Large intestine (tissue), 3 donors: Measurements from ENCODE around the gene SLC18A3. TPM values are rescaled to one million over a fixed set of nuclear protein-coding genes. Genes with fewer than 3 reads are reported as not detected.
A peak's percentile ranks its signal among the peaks of the same experiment; 100 is the strongest.

Source experiments
- DNase-seq, 2 donors: peaks; one replicate each; pipeline versions ENCODE4 v3.0.0 to v3.0.0-alpha.2; 2013
- H3K27ac ChIP-seq: one replicate; pipeline ENCODE4 v1.5.1; 2013; ENCODE audit warnings: low read length
- H3K27me3 ChIP-seq: 2 replicates; pipeline ENCODE4 v1.6.1; 2013; ENCODE audit warnings: low read length; ENCODE audit not compliant: control insufficient read depth, insufficient read depth
- H3K36me3 ChIP-seq: 2 replicates; pipeline ENCODE4 v1.6.1; 2013; ENCODE audit warnings: low read length; ENCODE audit not compliant: control insufficient read depth, insufficient read depth
- H3K4me1 ChIP-seq: one replicate; pipeline ENCODE4 v1.6.1; 2013; ENCODE audit warnings: low read length; ENCODE audit not compliant: control insufficient read depth, insufficient read depth
- H3K4me3 ChIP-seq: one replicate; pipeline ENCODE4 v1.5.1; 2013; ENCODE audit warnings: low read length
- H3K9me3 ChIP-seq: one replicate; pipeline ENCODE4 v1.6.1; 2013; ENCODE audit warnings: mild to moderate bottlenecking, low read depth, low read length, moderate library complexity; ENCODE audit not compliant: control insufficient read depth
- WGBS: methylation state at CpG from one replicate; pipeline ENCODE4 v1.1.5; 2013; ENCODE audit warnings: low lambda C conversion rate; ENCODE audit not compliant: insufficient coverage; 5-methylcytosine and 5-hydroxymethylcytosine counted together
- polyA plus RNA-seq: library from polyadenylated mRNA; unstranded; fragments of 120-200 nt; gene quantifications from one replicate; pipeline ENCODE4 v1.2.1, GENCODE V29; 2013

Gene SLC18A3
- polyA plus RNA-seq, 1 donor: 3.5 TPM

DNA sequence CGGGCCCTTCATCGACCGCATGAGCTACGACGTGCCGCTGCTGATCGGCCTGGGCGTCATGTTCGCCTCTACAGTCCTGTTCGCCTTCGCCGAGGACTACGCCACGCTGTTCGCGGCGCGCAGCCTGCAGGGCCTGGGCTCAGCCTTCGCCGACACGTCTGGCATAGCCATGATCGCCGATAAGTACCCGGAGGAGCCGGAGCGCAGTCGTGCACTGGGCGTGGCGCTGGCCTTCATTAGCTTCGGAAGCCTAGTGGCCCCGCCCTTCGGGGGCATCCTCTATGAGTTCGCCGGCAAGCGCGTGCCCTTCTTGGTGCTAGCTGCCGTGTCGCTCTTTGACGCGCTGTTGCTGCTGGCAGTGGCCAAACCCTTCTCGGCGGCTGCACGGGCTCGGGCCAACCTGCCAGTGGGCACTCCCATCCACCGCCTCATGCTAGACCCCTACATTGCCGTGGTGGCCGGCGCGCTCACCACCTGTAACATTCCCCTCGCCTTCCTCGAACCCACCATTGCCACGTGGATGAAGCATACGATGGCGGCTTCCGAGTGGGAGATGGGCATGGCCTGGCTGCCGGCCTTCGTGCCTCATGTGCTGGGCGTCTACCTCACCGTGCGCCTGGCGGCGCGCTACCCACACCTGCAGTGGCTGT lies 1.2 kb downstream of the SLC18A3 start:
- peaks cover 28% of the 10 kb centered on the region for H3K9me3 ChIP-seq
- no peaks in the 10 kb centered on the region for H3K36me3 ChIP-seq
- H3K4me1 ChIP-seq: peaks cover 11% of the 10 kb centered on the region
- DNase-seq: peak in 1 of 2 donors; percentile 38
- WGBS: no CpG with 5 or more reads among the region's 63 CpGs
- no peak overlapping the region for H3K4me3 ChIP-seq
- peaks cover 97% of the 10 kb centered on the region for H3K27me3 ChIP-seq
- no peak overlapping the region for H3K27ac ChIP-seq

DNA sequence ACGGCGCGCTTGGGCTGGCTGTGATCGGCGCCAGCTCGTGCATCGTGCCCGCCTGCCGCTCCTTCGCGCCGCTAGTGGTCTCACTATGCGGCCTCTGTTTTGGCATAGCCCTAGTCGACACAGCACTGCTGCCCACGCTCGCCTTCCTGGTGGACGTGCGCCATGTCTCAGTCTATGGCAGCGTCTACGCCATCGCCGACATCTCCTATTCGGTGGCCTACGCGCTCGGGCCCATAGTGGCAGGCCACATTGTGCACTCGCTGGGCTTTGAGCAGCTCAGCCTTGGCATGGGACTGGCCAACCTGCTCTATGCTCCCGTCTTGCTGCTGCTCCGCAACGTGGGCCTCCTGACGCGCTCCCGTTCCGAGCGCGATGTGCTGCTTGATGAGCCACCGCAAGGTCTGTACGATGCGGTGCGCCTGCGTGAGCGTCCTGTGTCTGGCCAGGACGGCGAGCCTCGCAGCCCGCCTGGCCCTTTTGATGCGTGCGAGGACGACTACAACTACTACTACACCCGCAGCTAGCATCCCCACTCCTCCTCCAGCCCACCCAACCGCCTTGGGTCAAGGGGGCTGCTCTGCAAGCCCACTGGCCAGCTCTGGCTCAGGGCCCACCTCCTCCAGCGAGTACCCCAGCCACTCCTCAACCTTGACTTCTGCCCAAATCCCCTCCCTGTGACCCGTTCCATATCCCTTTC lies 1.9 kb downstream of the SLC18A3 start:
- peaks cover 98% of the 10 kb centered on the region for H3K27me3 ChIP-seq
- no peak for DNase-seq

GRCh38 chr10:49612513-49613164 lies 2.5 kb downstream of the SLC18A3 start:
- WGBS: no CpG with 5 or more reads among the region's 29 CpGs
- Histone ChIP-seq H3K4me3 (no peak overlapping the region), H3K27me3 (peaks cover 97% of the 10 kb centered on the region), H3K36me3 (no peaks in the 10 kb centered on the region), H3K27ac (no peak overlapping the region), H3K4me1 (peaks cover 11% of the 10 kb centered on the region), H3K9me3 (peaks cover 24% of the 10 kb centered on the region)
- no peak for DNase-seq

More for the DNA sequence above, 1.9 kb downstream of the SLC18A3 start:
- WGBS: no CpG with 5 or more reads among the region's 53 CpGs
- Histone ChIP-seq H3K27ac (no peak overlapping the region), H3K36me3 (no peaks in the 10 kb centered on the region), H3K9me3 (peaks cover 26% of the 10 kb centered on the region), H3K4me1 (peaks cover 11% of the 10 kb centered on the region), H3K4me3 (no peak overlapping the region)

GRCh38 chr10:49613165-49613881 lies 3.2 kb downstream of the SLC18A3 start:
- Histone ChIP-seq H3K9me3 (peaks cover 24% of the 10 kb centered on the region), H3K4me3 (no peak overlapping the region), H3K27me3 (peaks cover 96% of the 10 kb centered on the region), H3K4me1 (peaks cover 11% of the 10 kb centered on the region), H3K36me3 (no peaks in the 10 kb centered on the region), H3K27ac (no peak overlapping the region)
- no CpG with 5 or more reads among the region's 23 CpGs for WGBS
- no peak for DNase-seq

GRCh38 chr10:49613882-49614241 lies 3.8 kb downstream of the SLC18A3 start, which contains the start of gene CHAT:
CHAT (plus strand) TSS chr10:49614037; CDS start chr10:49614190, 153 bp downstream.
- H3K4me3 ChIP-seq: no peak within 1 kb of the TSS
- DNase-seq: no peak
- H3K4me1 ChIP-seq: peaks cover 11% of the 10 kb centered on the region
- H3K9me3 ChIP-seq: peaks cover 24% of the 10 kb centered on the region
- no peak within 1 kb of the TSS for H3K27ac ChIP-seq
- H3K36me3 ChIP-seq: no peaks in the 10 kb centered on the region
- peaks cover 96% of the 10 kb centered on the region for H3K27me3 ChIP-seq
- no CpG with 5 or more reads among the region's 10 CpGs for WGBS

DNA sequence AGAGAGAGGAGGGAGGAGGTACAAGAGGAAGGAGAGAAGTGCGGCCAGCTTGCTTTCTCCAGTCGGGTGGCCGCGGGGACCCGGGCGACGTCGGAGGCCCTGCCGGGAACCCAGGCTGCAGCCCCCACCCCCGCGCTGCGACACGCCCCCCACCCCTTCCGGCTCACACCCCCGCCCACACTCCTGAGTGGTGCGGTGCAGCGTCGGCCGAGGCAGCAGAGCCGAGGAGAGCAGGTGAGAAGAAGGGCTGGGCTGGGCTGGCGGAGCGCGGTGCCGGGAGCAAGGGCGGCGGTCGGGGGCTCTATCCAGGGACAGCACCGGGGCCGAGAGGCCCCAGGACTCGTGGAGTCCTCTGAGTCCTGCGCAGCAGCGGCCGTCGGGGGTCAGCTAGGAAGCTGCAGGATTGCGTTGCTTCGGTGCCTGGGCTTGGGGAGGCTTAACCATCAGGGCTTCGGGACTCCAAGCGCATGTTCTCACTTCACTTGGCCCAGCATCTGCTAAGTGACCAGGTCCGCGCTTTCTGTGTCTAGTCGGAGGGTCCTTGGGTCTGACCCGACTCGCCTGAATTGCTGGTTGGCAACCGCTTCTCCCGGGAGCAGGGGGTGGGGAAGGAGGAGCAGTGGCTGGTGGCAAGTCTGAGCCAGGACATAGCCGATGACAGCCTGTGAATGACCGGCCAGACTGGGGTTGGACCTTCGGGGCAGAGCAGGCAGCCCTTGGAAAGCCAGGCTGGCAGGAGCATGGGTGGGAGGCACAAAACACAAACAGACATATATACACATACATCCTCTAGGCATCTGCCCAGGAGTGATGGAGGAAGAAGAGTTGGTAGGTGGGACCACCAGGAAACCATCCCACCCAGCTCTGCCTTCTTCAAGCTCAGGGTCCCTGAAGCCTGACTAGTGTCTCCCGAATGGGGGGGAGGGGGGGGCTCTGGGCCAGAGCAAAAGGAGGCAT lies 4.4 kb downstream of the SLC18A3 start:
- H3K27me3 ChIP-seq: peaks cover 96% of the 10 kb centered on the region
- no CpG with 5 or more reads among the region's 49 CpGs for WGBS
- H3K36me3 ChIP-seq: no peaks in the 10 kb centered on the region
- peaks cover 11% of the 10 kb centered on the region for H3K4me1 ChIP-seq
- no peak overlapping the region for H3K27ac ChIP-seq
- H3K9me3 ChIP-seq: peaks cover 21% of the 10 kb centered on the region
- no peak overlapping the region for H3K4me3 ChIP-seq
- DNase-seq: no peak

DNA sequence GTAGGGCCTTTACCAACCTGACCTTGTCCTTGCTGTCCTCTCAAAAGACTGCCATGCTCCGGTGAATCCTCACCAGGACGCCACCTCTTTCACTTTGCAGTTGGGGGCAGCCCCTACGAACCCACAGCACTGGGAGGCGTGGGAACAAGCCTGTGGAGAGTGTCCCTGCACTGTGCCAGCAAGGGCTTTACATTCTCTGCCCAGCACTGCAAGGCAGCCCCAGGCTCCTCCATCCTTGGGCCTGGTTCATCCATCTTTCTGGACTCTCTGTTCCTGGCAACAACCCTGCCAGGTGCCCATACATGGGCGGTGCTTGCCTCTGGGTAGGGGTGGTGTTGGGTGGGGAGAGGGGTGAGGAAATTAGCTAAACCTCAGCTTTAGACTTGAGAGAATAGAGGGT lies 5.1 kb downstream of the SLC18A3 start:
- no peak for DNase-seq
- Histone ChIP-seq H3K36me3 (no peaks in the 10 kb centered on the region), H3K4me3 (no peak overlapping the region), H3K27me3 (peaks cover 96% of the 10 kb centered on the region), H3K9me3 (peaks cover 19% of the 10 kb centered on the region), H3K27ac (no peak overlapping the region), H3K4me1 (peaks cover 11% of the 10 kb centered on the region)
- WGBS: no CpG with 5 or more reads among the region's 5 CpGs

DNA sequence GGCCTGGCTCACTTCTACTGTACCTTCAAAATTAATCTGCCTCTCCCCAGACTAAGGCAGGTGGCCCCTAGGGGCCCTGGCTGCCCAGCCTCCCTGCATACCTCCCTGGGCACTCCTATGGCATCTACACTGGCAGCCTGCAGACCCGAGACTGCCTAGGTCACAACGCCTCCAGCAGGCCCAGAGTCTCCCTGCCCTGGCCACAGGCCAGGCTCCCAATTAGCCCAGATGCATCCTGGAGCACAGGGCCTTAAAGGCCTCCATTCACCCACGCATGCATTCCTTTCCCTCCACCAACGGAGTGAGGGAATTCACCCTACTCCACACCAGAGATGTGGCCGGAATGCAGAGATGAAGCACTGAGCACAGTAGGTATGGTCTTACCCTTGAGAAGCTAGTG lies 5.6 kb downstream of the SLC18A3 start:
- no peaks in the 10 kb centered on the region for H3K36me3 ChIP-seq

GRCh38 chr10:49616421-49617101 lies 6.5 kb downstream of the SLC18A3 start:
- no peak overlapping the region for H3K4me3 ChIP-seq
- WGBS: no CpG with 5 or more reads among the region's 6 CpGs
- H3K4me1 ChIP-seq: peaks cover 5% of the 10 kb centered on the region
- H3K27ac ChIP-seq: no peak overlapping the region
- H3K27me3 ChIP-seq: peaks cover 88% of the 10 kb centered on the region
- H3K36me3 ChIP-seq: no peaks in the 10 kb centered on the region
- no peak for DNase-seq
- peaks cover 8% of the 10 kb centered on the region for H3K9me3 ChIP-seq

More for the DNA sequence above, 5.6 kb downstream of the SLC18A3 start:
- Histone ChIP-seq H3K27ac (no peak overlapping the region), H3K4me3 (no peak overlapping the region), H3K9me3 (peaks cover 16% of the 10 kb centered on the region), H3K27me3 (peaks cover 96% of the 10 kb centered on the region), H3K4me1 (peaks cover 11% of the 10 kb centered on the region)
- WGBS: no CpG with 5 or more reads among the region's 5 CpGs
- DNase-seq: no peak
